Hepatocyte (in vitro differentiated cells): Measurements from ENCODE around the gene SLFN12L.

Experiments used
- EZH2 ChIP-seq: fragments of 200-600 bp; sonication (generic); IDR thresholded peaks from 2 replicates; pipeline ENCODE4 v1.6.1; 2016; ENCODE audit warnings: antibody characterized with exemption, mild to moderate bottlenecking, borderline replicate concordance
- TF ChIP-seq, protein P1 (sequence below): fragments of 200-600 bp; sonication (generic); IDR thresholded peaks from 2 replicates; pipeline ENCODE4 v1.5.1; 2016; ENCODE audit warnings: antibody characterized with exemption, mild to moderate bottlenecking; ENCODE audit not compliant: poor library complexity

- no peak for TF ChIP-seq EZH2
- TF ChIP-seq, protein P1, sequence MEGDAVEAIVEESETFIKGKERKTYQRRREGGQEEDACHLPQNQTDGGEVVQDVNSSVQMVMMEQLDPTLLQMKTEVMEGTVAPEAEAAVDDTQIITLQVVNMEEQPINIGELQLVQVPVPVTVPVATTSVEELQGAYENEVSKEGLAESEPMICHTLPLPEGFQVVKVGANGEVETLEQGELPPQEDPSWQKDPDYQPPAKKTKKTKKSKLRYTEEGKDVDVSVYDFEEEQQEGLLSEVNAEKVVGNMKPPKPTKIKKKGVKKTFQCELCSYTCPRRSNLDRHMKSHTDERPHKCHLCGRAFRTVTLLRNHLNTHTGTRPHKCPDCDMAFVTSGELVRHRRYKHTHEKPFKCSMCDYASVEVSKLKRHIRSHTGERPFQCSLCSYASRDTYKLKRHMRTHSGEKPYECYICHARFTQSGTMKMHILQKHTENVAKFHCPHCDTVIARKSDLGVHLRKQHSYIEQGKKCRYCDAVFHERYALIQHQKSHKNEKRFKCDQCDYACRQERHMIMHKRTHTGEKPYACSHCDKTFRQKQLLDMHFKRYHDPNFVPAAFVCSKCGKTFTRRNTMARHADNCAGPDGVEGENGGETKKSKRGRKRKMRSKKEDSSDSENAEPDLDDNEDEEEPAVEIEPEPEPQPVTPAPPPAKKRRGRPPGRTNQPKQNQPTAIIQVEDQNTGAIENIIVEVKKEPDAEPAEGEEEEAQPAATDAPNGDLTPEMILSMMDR, result no peak
Observed at GRCh38 chr17:35553310-35553709, 15.8 kb upstream of the SLFN12L start.
